Endometrium (tissue), 2 donors: ENCODE measurements around the gene SNUPN.

Experiments used
- FAIRE-seq: peaks from 2 replicates; lab custom pipeline; 2012; peaks lifted over from hg19 to GRCh38; lab: Jason Lieb, UNC
- donor health status: control.
- donor health status: control.

The SNUPN gene

GRCh38 chr15:75654201-75654907 lies 28.8 kb upstream of the SNUPN start:
- FAIRE-seq = no peak

- FAIRE-seq = no peak
These were observed 27.9 kb upstream of the SNUPN start for GRCh38 chr15:75653347-75653913.

DNA sequence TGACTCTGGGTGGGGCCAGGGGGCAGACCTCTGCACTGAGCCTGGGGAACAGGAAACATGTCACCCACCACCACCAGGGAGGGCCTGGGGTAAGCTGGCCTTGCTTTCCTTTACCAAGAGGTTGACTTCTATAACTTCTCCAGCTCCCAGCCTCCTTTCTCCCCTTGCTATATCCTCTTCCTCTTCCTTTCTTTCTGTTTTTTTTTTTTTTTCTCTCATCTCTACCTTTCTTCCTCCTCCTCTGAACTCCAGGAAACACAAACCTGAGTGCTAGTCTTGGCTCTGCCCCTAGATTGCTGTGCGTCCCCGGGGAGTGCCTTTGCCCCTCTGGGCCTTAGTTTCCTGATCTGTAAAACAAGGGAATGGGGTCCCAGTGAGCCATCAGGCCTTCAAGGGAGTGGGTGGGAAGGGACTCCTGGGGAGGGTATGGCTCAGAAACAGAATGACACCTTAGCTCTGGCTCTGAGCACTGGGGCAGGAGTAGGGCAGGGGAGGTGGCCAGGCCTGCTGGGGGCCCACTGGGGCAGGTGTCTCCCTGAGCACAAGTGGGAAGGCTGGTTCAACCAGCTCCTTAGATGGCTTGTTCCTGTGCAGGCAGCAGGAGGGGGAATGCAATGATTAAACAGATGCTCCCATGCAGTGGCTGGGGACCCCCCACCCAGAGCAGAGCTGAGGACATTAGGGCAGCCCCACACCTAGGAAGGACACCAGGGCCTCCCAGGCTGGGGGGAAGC lies 26.5 kb upstream of the SNUPN start:
- FAIRE-seq = no peak

GRCh38 chr15:75650908-75651809 lies 25.6 kb upstream of the SNUPN start:
- no peak for FAIRE-seq

GRCh38 chr15:75649848-75650247 lies 24.3 kb upstream of the SNUPN start:
- no peak for FAIRE-seq

DNA sequence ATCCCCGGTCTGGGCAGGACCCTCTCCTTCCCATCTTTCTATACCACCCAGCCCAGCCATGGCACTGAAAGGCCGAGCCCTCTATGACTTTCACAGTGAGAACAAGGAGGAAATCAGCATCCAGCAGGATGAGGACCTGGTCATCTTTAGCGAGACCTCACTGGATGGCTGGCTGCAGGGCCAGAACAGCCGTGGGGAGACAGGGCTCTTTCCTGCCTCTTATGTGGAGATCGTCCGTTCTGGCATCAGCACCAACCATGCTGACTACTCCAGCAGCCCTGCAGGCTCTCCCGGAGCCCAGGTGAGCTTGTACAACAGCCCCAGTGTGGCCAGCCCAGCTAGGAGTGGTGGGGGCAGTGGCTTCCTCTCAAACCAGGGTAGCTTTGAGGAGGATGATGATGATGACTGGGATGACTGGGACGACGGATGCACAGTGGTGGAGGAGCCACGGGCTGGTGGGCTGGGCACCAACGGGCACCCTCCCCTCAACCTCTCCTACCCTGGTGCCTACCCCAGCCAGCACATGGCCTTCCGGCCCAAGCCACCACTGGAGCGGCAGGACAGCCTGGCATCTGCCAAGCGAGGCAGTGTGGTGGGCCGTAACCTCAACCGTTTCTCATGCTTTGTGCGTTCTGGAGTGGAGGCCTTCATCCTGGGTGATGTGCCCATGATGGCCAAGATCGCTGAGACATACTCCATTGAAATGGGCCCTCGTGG lies 23.7 kb upstream of the SNUPN start:
- FAIRE-seq = no peak

DNA sequence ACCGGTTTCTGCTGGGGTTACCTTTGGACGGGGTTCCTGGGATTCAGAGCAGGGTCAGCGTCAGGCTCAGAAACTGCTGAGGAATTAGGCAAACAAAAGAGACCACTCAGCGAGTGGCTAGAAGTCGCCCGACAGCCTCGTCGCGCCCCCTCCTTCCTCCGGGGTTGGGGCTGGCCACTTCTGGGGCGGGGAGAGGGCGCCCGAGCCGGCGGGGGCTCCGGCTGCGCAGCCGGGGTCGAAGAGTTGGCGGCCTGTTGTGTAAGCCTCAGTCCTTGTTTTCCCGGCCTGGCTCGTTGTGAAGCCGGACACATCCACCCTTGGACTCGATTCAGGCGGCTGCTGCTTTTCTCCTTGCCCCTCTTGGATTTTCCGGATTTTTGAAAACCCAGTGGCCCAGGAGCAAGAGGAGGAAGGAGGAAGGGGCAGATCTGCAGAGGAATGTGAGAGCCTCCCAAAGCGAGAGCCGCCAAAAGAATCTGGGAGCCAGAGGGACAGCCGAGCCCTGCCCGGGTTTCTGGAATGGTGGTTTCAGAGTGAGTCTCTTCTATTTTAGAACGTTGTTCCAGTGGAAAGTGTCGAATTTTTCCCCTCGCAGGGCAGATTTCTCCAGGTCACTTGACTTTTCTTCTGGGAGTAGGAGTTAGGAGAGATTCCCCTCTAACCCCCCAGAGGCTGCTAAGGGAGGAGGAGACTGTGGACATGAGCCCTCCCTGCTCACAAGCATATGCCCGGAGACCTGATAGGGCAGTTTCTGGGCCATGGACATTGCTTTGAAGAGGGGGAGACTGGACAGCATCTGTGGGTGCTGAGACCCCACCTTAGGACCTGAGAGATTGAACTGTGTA lies 22.9 kb upstream of the SNUPN start:
- no peak for FAIRE-seq

DNA sequence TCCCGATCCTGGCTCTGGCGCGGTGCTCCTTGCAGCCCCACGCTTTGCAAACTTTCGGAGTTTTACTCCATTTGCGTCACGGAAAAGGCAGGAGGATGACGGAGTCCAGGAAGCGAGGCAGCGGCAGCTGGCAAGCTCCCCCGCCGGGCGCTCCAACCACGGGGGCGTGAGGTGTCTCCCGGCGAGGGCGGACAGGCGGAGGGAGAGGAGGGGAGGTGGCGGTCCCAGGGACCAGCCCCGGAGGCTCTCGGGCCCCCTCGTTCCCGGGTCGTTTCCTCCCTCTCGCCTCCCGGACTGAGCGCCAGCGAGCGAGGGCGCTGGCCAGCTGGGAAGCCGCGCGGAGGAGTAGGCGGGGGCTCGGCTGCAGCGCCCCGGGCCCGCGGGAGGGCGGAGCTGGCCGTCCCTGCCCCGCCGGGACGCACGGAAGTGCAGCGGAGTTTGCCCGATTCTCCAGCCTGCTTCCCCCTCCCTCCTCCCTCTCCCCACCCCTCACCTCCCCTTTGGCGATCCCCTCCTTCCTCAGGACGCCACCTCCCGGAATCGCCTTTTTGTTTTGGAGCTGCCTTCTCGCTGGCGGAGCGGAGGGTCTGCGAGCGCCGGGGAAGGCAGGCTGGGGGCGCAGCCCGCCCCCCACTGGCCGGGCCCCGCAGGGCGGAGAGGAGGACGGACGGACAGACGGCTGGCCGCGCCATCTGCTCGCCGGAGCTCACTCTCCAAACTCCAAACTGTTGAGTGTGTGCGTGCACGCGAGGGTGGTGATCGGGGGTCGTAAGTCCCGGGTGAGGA lies 22.0 kb upstream of the SNUPN start, which contains the start of gene SNX33:
TSS of gene SNX33 (plus strand) at position 543 of the 786 bp plus-strand sequence. CDS start 1,191 bp downstream, outside the sequence.
- FAIRE-seq = no peak

GRCh38 chr15:75646944-75647364 lies 21.4 kb upstream of the SNUPN start:
- FAIRE-seq = no peak

- no peak for FAIRE-seq
These were observed 20.8 kb upstream of the SNUPN start for GRCh38 chr15:75646112-75646943.

- FAIRE-seq = no peak
These were observed 18.9 kb upstream of the SNUPN start for GRCh38 chr15:75644376-75644775.

GRCh38 chr15:75641603-75642002 lies 16.1 kb upstream of the SNUPN start:
- no peak for FAIRE-seq

- no peak for FAIRE-seq
These were observed 15.6 kb upstream of the SNUPN start for GRCh38 chr15:75641179-75641503.

DNA sequence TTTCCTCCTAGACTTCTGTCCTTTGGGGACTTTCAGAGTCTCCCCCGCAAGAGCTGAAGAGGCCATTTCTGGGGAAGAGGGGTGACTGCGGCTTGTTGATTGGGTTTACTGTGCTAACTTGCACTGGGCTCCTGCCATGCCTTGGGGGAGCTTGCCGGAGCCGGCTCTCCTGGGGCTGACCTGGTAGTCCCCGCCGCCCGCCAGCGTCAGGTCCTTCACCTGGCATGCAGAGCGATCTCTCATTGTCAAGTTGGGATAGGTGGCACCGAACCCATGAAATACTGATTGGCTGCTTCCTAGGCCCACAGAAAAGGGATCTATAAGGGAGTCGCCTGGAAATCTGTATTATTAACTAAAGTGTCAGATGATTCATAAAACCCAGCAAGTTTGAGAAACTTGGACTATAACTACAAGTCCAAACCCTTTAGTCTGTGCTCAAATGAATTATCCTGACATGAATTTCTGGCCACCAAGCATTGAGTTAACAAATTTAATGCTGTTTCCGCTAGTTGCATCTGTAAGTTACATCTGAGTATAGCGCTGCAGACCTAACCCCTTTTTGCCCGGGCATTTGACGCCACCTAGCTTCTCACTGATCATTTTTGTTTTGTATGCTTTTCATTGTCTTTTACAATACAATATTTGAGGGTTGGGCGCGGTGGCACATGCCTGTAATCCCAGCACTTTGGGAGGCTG lies 15.1 kb upstream of the SNUPN start:
- no peak for FAIRE-seq

DNA sequence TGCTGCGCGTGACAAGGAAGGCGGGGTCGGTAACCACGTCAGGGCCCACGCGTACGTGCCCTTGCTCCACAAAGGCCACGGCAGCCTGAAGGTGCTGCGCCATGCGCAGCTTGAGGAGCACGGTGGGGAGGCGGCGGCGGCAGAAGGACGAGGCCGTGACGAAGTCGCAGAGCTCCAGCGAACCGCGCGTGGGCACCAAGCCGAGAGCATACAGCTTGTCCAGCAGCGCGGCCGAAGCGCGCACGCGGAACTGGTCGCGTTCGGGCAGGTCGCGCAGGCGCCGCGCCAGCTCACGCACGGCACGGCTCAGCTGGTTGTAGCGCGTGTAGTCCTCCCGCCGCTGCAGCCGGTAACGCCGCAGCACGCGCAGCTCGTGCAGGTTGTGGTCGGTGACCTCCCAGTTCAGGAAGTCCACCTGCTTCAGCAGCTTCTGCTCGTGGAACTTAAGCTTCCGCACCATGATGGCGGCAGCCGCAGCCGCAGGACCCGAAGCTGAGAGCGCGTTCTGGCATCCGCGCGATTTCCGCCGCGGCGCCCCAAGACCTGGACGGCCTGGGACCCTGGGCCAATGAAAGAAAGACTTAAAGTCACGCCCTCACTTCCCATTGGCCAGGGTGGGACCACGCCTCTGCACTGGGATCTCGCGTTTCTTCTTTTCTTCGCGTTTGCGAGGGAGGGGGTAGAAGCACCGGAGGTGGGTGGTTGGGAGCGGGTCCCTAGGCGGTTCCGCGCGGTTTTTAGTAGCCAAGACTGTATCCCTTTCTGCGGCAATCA lies 14.4 kb upstream of the SNUPN start, which contains the start of gene IMP3:
TSS of gene IMP3 (minus strand) at position 516 of the 774 bp plus-strand sequence. CDS start at position 460, 56 bp downstream.
- peak; percentile 92 for FAIRE-seq

DNA sequence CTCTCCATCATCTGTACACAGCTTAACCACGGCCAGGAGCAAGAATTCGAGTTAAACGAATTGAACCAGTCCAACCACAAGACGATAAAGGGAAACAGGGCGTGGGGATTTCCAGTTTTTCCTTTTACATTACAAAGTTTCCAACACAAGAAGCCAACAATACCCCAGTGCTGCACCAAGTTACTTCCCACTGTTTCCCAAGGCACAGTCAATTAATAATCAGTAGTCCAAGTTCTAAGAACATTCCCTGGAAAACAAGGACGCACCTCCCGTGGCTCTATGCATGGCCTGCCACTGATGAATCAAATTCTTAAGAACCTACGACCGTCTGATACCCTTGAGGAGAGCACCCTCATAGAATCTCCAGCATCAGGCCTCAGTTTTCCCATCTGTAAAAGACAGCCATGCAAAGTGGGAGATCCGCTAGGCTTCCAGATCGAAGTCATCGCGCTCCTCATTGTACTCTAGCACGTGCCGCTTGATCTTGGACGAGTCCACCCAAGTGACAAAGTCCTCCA lies 13.7 kb upstream of the SNUPN start:
- no peak for FAIRE-seq
